HEK293 (cell line): ENCODE results near the gene JAML.

Experiments
- CTCF ChIA-PET: fragments of 350-600 bp; formaldehyde crosslinking; extraction: SDS; loops from one replicate; lab custom pipeline; 2021; ENCODE audit warnings: antibody characterized with exemption; lab: Yijun Ruan, JAX
- POLR2A ChIA-PET: fragments of 300-600 bp; formaldehyde crosslinking; extraction: SDS; loops from one replicate; lab custom pipeline; 2020; ENCODE audit warnings: antibody characterized with exemption, inconsistent platforms; lab: Yijun Ruan, JAX
- H3K27ac ChIP-seq: fragments of 200-500 bp; sonication (Bioruptor generic); 2 replicates; pipeline ENCODE4 v1.5.1; 2014; ENCODE audit warnings: low read depth, low read length, control low read depth, inconsistent platforms; ENCODE audit errors: extremely low read depth
- H3K36me3 ChIP-seq, 2 experiments: fragments of 200-500 bp in 1 of 2; sonication (Bioruptor generic) in 1 of 2; 1 replicate in 1 of 2; 2 replicates in 1 of 2; pipeline ENCODE4 v1.5.1; 2014 to 2017; ENCODE audit warnings: inconsistent platforms in 2 of 2, low read length in 2 of 2; ENCODE audit not compliant: control insufficient read depth in 2 of 2, insufficient read depth in 1 of 2
- H3K4me1 ChIP-seq: fragments of 200-500 bp; sonication (Bioruptor generic); 2 replicates; pipeline ENCODE4 v1.5.1; 2014; ENCODE audit warnings: mild to moderate bottlenecking, low read length, inconsistent platforms; ENCODE audit not compliant: control insufficient read depth, insufficient read depth
- H3K4me3 ChIP-seq: 2 replicates; pipeline ENCODE4 v1.5.1; 2011; ENCODE audit warnings: low read depth, mild to moderate bottlenecking, control low read depth, low read length, moderate library complexity
- H3K9me3 ChIP-seq: fragments of 200-500 bp; sonication (Bioruptor generic); 2 replicates; pipeline ENCODE4 v1.5.1; 2014; ENCODE audit warnings: low read depth, low read length, inconsistent platforms; ENCODE audit not compliant: control insufficient read depth, insufficient read depth
- GLI2 ChIP-seq: fragments of 450-650 bp; formaldehyde crosslinking; IDR thresholded peaks from 2 replicates; pipeline ENCODE4; 2017; ENCODE audit warnings: missing biosample characterization, missing genetic modification characterization, low read depth, borderline replicate concordance
- GLI4 ChIP-seq: fragments of 450-650 bp; formaldehyde crosslinking; IDR thresholded peaks from 2 replicates; pipeline ENCODE4 v1.5.1; 2016; ENCODE audit warnings: missing biosample characterization, missing genetic modification characterization
- OSR2 ChIP-seq: fragments of 450-650 bp; formaldehyde crosslinking; IDR thresholded peaks from 2 replicates; pipeline ENCODE4 v1.5.1; 2016; ENCODE audit warnings: missing biosample characterization, missing genetic modification characterization
- PRDM6 ChIP-seq: fragments of 450-650 bp; formaldehyde crosslinking; IDR thresholded peaks from 2 replicates; pipeline ENCODE4 v1.5.1; 2017; ENCODE audit warnings: missing biosample characterization, missing genetic modification characterization
- ZBTB11 ChIP-seq: fragments of 450-650 bp; formaldehyde crosslinking; conservative IDR thresholded peaks from 2 replicates; pipeline ENCODE4 v1.5.1; 2016; ENCODE audit warnings: low read depth, missing biosample characterization, missing genetic modification characterization
- ZBTB17 ChIP-seq: fragments of 450-650 bp; formaldehyde crosslinking; IDR thresholded peaks from 2 replicates; pipeline ENCODE4 v1.5.1; 2016; ENCODE audit warnings: missing biosample characterization, missing genetic modification characterization
- ZNF10 ChIP-seq: fragments of 450-650 bp; formaldehyde crosslinking; IDR thresholded peaks from 2 replicates; pipeline ENCODE4 v1.5.1; 2017; ENCODE audit warnings: missing biosample characterization, missing genetic modification characterization
- ZNF121 ChIP-seq: fragments of 450-650 bp; formaldehyde crosslinking; IDR thresholded peaks from 2 replicates; pipeline ENCODE4 v1.5.1; 2016; ENCODE audit warnings: missing biosample characterization, missing genetic modification characterization
- ZNF239 ChIP-seq: fragments of 450-650 bp; formaldehyde crosslinking; IDR thresholded peaks from 2 replicates; pipeline ENCODE4 v1.5.1; 2016; ENCODE audit warnings: missing biosample characterization, missing genetic modification characterization
- ZNF274 ChIP-seq, 2 experiments: fragments of 200-500 bp in 1 of 2; fragments of 450-650 bp in 1 of 2; sonication (Bioruptor generic) in 1 of 2; formaldehyde crosslinking in 1 of 2; IDR thresholded peaks; 2 replicates each; pipeline versions ENCODE4 v1.5.1 to v1.6.1; 2014 to 2016; ENCODE audit warnings: borderline replicate concordance in 1 of 2, inconsistent platforms in 1 of 2, low read length in 1 of 2, missing biosample characterization in 1 of 2, missing genetic modification characterization in 1 of 2
- ZNF280C ChIP-seq: fragments of 450-650 bp; formaldehyde crosslinking; IDR thresholded peaks from 2 replicates; pipeline ENCODE4 v1.5.1; 2016; ENCODE audit warnings: missing biosample characterization, missing genetic modification characterization
- ZNF302 ChIP-seq: fragments of 450-650 bp; formaldehyde crosslinking; IDR thresholded peaks from 2 replicates; pipeline ENCODE4 v1.5.1; 2016; ENCODE audit warnings: missing biosample characterization, missing genetic modification characterization, low read depth
- ZNF48 ChIP-seq: fragments of 450-650 bp; formaldehyde crosslinking; IDR thresholded peaks from 2 replicates; pipeline ENCODE4 v1.5.1; 2016; ENCODE audit warnings: missing biosample characterization, missing genetic modification characterization
- ZNF518A ChIP-seq: fragments of 450-650 bp; formaldehyde crosslinking; conservative IDR thresholded peaks from 2 replicates; pipeline ENCODE4 v1.5.1; 2016; ENCODE audit warnings: low read depth, missing biosample characterization, missing genetic modification characterization
- ZNF585B ChIP-seq: fragments of 450-650 bp; formaldehyde crosslinking; IDR thresholded peaks from 2 replicates; pipeline ENCODE4 v1.5.1; 2016; ENCODE audit warnings: missing biosample characterization, missing genetic modification characterization
- ZNF626 ChIP-seq: fragments of 450-650 bp; sonication (Bioruptor Pico); formaldehyde crosslinking; IDR thresholded peaks from 2 replicates; pipeline ENCODE4 v1.5.1; 2018; ENCODE audit warnings: missing biosample characterization, missing genetic modification characterization, inconsistent platforms
- ZNF645 ChIP-seq: fragments of 450-650 bp; formaldehyde crosslinking; IDR thresholded peaks from 2 replicates; pipeline ENCODE4; 2016; ENCODE audit warnings: missing biosample characterization, missing genetic modification characterization
- ZNF843 ChIP-seq: fragments of 450-650 bp; formaldehyde crosslinking; IDR thresholded peaks from 2 replicates; pipeline ENCODE4 v1.5.1; 2016; ENCODE audit warnings: missing biosample characterization, missing genetic modification characterization
- ZSCAN4 ChIP-seq: fragments of 450-650 bp; formaldehyde crosslinking; IDR thresholded peaks from 2 replicates; pipeline ENCODE4 v1.5.1; 2017; ENCODE audit warnings: missing biosample characterization, missing genetic modification characterization

Gene JAML

GRCh38 chr11:118238929-118239328 is 14.1 kb upstream of the JAML start:
- no peaks in the 10 kb centered on the region for H3K36me3 ChIP-seq
- no peaks in the 10 kb centered on the region for H3K9me3 ChIP-seq
- CTCF ChIA-PET = interaction anchor here (0.6 to 1.2 kb wide), 2 partner anchors 21 to 1137 kb away, joined by 3 read pairs; no protein-coding TSS in a partner anchor
- TF ChIP-seq ZNF48 (tag by site-specific recombination) (no peak), ZNF239 (tag by site-specific recombination) (no peak), ZNF274 (IDR thresholded peaks at IDR 0.05; ENCODE audit: low read length) (no peak), ZNF274 (tag by site-specific recombination; IDR thresholded peaks at IDR 0.05; ENCODE audit: borderline replicate concordance) (no peak), ZBTB17 (tag by site-specific recombination) (no peak), ZNF518A (tag by site-specific recombination) (no peak), GLI4 (tag by site-specific recombination) (no peak), ZBTB11 (tag by site-specific recombination) (no peak), OSR2 (no peak), ZNF280C (tag by site-specific recombination) (no peak), ZNF302 (tag by site-specific recombination) (no peak), ZNF843 (tag by site-specific recombination) (no peak), GLI2 (tag by site-specific recombination) (no peak)
- H3K4me3 ChIP-seq = no peak overlapping the region
- H3K27ac ChIP-seq = no peak overlapping the region
- no peaks in the 10 kb centered on the region for H3K4me1 ChIP-seq
- POLR2A ChIA-PET = interaction anchor here (1.4 kb wide), 1 partner anchor 13 kb away, joined by 5 read pairs; the partner anchor contains the start of gene MPZL3

GRCh38 chr11:118238421-118238820 is 13.6 kb upstream of the JAML start:
- Histone ChIP-seq H3K27ac (no peak overlapping the region), H3K4me1 (no peaks in the 10 kb centered on the region), H3K36me3 (no peaks in the 10 kb centered on the region), H3K9me3 (no peaks in the 10 kb centered on the region), H3K4me3 (no peak overlapping the region)
- POLR2A ChIA-PET = no interaction called here
- CTCF ChIA-PET = no interaction called here
- TF ChIP-seq PRDM6 (tag by site-specific recombination) = no peak
- no peak for TF ChIP-seq ZNF626 (tag by site-specific recombination)
- TF ChIP-seq ZSCAN4 (tag by site-specific recombination) = no peak
- no peak for TF ChIP-seq ZNF585B (tag by site-specific recombination)
- no peak for TF ChIP-seq ZNF10
- TF ChIP-seq ZNF645 = no peak
- TF ChIP-seq ZNF121 (tag by site-specific recombination) = no peak
- no peak for TF ChIP-seq ZNF274 (IDR thresholded peaks at IDR 0.05; ENCODE audit: low read length)
- TF ChIP-seq ZNF274 (tag by site-specific recombination; IDR thresholded peaks at IDR 0.05; ENCODE audit: borderline replicate concordance) = no peak
